ENCODE results near the gene FBXW10.
"Not testable (repeated sequence)": the region's sequence is repeated elsewhere in the genome, so short reads cannot be mapped to it uniquely, and the experiment has no call there.

Gene FBXW10

GRCh38 chr17:18743699-18744421, at the start of gene FBXW10:
Gene FBXW10 (plus strand): TSS chr17:18744054. CDS start chr17:18744245, 191 bp downstream.
- not testable (repeated sequence) for DNase-seq (ENCODE audit: low read depth)

GRCh38 chr17:18695143-18695542, 48.7 kb upstream of the FBXW10 start:
- not testable (repeated sequence) for DNase-seq (ENCODE audit: low read depth)

- not testable (repeated sequence) for DNase-seq (ENCODE audit: low read depth)
These were observed 45.3 kb upstream of the FBXW10 start for GRCh38 chr17:18698473-18699103.

- not testable (repeated sequence) for DNase-seq (ENCODE audit: low read depth)
These were observed 37.9 kb upstream of the FBXW10 start for GRCh38 chr17:18705955-18706354.

- DNase-seq (ENCODE audit: low read depth), result not testable (repeated sequence)
These were observed 35.6 kb upstream of the FBXW10 start for GRCh38 chr17:18708215-18708614.

- DNase-seq (ENCODE audit: low read depth), result peak; percentile 39
These were observed 31.4 kb upstream of the FBXW10 start for GRCh38 chr17:18712354-18712999.

- not testable (repeated sequence) for DNase-seq (ENCODE audit: low read depth)
These were observed 25.0 kb upstream of the FBXW10 start for GRCh38 chr17:18718643-18719427.

- not testable (repeated sequence) for DNase-seq (ENCODE audit: low read depth)
These were observed 24.3 kb upstream of the FBXW10 start for GRCh38 chr17:18719428-18720110.

GRCh38 chr17:18721775-18722547, 21.9 kb upstream of the FBXW10 start:
- DNase-seq (ENCODE audit: low read depth), result not testable (repeated sequence)

GRCh38 chr17:18722612-18723011, 21.2 kb upstream of the FBXW10 start:
- DNase-seq (ENCODE audit: low read depth), result not testable (repeated sequence)

GRCh38 chr17:18723509-18723908, 20.3 kb upstream of the FBXW10 start:
- DNase-seq (ENCODE audit: low read depth), result not testable (repeated sequence)

GRCh38 chr17:18732438-18732837, 11.4 kb upstream of the FBXW10 start:
- not testable (repeated sequence) for DNase-seq (ENCODE audit: low read depth)

- DNase-seq (ENCODE audit: low read depth), result not testable (repeated sequence)
These were observed 10.5 kb upstream of the FBXW10 start for GRCh38 chr17:18733350-18733749.

- DNase-seq (ENCODE audit: low read depth), result not testable (repeated sequence)
These were observed 4.0 kb upstream of the FBXW10 start for GRCh38 chr17:18739616-18740391.

GRCh38 chr17:18741228-18741627, 2.6 kb upstream of the FBXW10 start:
- not testable (repeated sequence) for DNase-seq (ENCODE audit: low read depth)

GRCh38 chr17:18744726-18745125, 872 bp downstream of the FBXW10 start:
- DNase-seq (ENCODE audit: low read depth), result not testable (repeated sequence)

GRCh38 chr17:18746551-18746950, 2.7 kb downstream of the FBXW10 start:
- DNase-seq (ENCODE audit: low read depth), result not testable (repeated sequence)

- DNase-seq (ENCODE audit: low read depth), result not testable (repeated sequence)
These were observed 3.6 kb downstream of the FBXW10 start for GRCh38 chr17:18747501-18747900.

GRCh38 chr17:18750242-18750641, 6.4 kb downstream of the FBXW10 start:
- not testable (repeated sequence) for DNase-seq (ENCODE audit: low read depth)

All from activated T-helper 9 cell treated with anti-CD3 and anti-CD28 coated beads, Interleukin-2, amount 50 U/mL, for 16 hours (primary cell).